Measurements from ENCODE around the gene NDUFAF3.

Gene NDUFAF3

GRCh38 chr3:49020330-49021212, 1.4 kb upstream of the NDUFAF3 start:
- peak overlapping the region; percentile 93 for H3K4me3 ChIP-seq (ENCODE audit: low read depth, low read length)
- DNase-seq (ENCODE audit: low read depth): no peak
- TF ChIP-seq, protein P1, sequence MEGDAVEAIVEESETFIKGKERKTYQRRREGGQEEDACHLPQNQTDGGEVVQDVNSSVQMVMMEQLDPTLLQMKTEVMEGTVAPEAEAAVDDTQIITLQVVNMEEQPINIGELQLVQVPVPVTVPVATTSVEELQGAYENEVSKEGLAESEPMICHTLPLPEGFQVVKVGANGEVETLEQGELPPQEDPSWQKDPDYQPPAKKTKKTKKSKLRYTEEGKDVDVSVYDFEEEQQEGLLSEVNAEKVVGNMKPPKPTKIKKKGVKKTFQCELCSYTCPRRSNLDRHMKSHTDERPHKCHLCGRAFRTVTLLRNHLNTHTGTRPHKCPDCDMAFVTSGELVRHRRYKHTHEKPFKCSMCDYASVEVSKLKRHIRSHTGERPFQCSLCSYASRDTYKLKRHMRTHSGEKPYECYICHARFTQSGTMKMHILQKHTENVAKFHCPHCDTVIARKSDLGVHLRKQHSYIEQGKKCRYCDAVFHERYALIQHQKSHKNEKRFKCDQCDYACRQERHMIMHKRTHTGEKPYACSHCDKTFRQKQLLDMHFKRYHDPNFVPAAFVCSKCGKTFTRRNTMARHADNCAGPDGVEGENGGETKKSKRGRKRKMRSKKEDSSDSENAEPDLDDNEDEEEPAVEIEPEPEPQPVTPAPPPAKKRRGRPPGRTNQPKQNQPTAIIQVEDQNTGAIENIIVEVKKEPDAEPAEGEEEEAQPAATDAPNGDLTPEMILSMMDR (conservative IDR thresholded peaks at IDR 0.05; ENCODE audit: low read depth, low read length): no peak

GRCh38 chr3:49021213-49021812, 608 bp upstream of the NDUFAF3 start:
- H3K4me3 ChIP-seq (ENCODE audit: low read depth, low read length): peak overlapping the region; percentile 93
- TF ChIP-seq, protein P1 (conservative IDR thresholded peaks at IDR 0.05; ENCODE audit: low read depth, low read length): no peak
- peak; percentile 98 for DNase-seq (ENCODE audit: low read depth)

DNA sequence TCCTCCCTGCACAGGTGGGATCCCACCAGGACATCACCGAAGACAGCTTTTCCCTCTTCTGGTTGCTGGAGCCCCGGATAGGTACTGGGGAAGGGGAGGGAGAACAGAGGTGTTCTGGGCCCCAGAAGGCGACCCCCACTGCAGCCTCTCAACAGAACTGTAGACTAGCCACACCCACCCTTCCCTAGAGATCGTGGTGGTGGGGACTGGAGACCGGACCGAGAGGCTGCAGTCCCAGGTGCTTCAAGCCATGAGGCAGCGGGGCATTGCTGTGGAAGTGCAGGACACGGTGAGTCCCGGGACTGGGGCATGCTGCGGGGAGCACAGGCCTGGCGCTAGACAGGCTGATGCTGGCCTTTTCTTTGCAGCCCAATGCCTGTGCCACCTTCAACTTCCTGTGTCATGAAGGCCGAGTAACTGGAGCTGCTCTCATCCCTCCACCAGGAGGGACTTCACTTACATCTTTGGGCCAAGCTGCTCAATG, 809 bp downstream of the NDUFAF3 start:
- no peak for DNase-seq (ENCODE audit: low read depth)
- peak overlapping the region; percentile 93 for H3K4me3 ChIP-seq (ENCODE audit: low read depth, low read length)

DNA sequence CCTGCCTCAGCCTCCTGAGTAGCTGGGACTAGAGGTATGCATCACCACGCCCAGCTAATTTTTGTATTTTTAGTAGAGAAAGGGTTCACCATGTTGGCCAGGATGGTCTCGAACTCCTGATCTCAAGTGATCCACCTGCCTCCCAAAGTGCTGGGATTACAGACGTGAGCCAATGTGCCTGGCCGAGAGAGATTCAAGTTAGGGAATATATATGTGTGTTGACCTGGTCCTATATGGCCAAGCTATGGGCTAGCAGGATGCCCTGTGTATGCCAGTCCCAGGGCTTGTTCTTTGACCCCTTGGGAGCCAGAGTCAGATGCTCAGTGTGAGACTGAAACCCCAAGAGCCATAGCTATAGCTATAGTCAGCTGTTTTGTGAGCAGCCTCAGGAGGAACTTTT, 1.9 kb downstream of the NDUFAF3 start:
- DNase-seq (ENCODE audit: low read depth): no peak
- no peak overlapping the region for H3K4me3 ChIP-seq (ENCODE audit: low read depth, low read length)
- TF ChIP-seq, protein P1 (conservative IDR thresholded peaks at IDR 0.05; ENCODE audit: low read depth, low read length): no peak

More for the DNA sequence above, 809 bp downstream of the NDUFAF3 start:
- TF ChIP-seq, protein P1 (conservative IDR thresholded peaks at IDR 0.05; ENCODE audit: low read depth, low read length): no peak

GRCh38 chr3:49024449-49024848, 2.5 kb downstream of the NDUFAF3 start:
- no peak overlapping the region for H3K4me3 ChIP-seq (ENCODE audit: low read depth, low read length)
- DNase-seq (ENCODE audit: low read depth): no peak
- TF ChIP-seq, protein P1 (conservative IDR thresholded peaks at IDR 0.05; ENCODE audit: low read depth, low read length): no peak

DNA sequence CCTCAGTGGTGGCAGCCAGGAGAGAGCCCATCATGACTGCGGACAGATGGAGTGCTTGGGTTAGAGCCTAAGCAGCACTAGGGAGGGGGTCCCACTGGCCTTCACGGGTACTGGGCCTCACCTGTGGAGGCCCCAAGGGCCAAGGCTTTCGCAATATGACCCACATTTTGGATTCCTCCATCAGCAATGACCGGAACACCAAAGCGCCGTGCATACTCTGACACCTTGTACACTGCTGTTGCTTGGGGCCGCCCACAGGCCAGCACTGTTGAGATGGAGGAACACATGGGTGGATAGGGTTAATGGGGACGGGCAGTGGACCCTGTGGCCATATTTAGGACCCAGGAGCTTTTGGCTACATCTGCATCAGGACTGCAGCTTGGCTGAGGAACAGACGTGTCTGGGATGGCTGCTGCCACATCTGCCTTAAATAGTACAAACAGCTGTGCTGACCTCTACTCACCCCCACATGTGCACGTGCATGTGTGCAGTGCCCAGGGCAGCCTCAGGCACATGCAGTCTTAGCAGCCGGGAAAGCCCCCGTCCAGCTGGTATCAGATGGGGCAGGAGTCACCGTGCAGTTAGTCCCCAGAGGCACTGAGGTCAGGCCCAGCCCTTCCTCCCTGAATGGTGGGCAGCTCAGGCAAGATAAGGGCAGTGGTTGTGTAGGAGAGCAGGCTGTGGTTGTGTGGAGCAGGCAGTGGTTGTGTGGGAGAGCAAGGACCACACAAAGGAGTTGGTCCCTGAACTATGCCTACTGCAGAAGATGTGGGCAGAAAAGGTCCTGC, 3.3 kb downstream of the NDUFAF3 start:
- H3K4me3 ChIP-seq (ENCODE audit: low read depth, low read length): no peak overlapping the region
- TF ChIP-seq, protein P1 (conservative IDR thresholded peaks at IDR 0.05; ENCODE audit: low read depth, low read length): no peak
- DNase-seq (ENCODE audit: low read depth): no peak

Measured in choroid plexus epithelial cell (primary cell).